ENCODE data around the gene MAP3K7.

DNA sequence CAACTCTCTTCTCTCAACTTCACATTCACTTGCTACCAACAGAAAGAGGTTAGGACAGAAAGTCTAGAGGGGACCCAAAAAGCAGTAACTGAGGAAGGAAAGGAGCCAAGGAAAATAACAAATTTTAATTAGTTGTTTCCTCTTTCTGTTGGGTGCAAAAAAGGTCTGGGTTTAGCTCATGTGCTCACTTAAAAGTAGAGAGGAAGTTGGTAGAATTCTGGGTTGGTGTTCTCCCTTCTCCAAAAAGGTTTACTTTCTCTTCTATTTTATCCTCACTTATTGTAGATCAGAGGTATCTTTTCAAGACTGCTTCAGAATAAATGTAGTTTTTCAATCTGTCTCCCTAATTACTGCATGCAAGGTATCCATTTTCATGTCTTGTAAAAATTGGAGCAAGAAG lies 42.8 kb downstream of the MAP3K7 start:
- TF ChIP-seq POLR2AphosphoS5 (IDR thresholded peaks at IDR 0.05; ENCODE audit: low read depth, low read length) (no peak), FOSL2 (CRISPR knock-in tag; IDR thresholded peaks at IDR 0.05) (no peak), ZBTB7A (CRISPR knock-in tag; IDR thresholded peaks at IDR 0.05) (no peak)
- TF ChIP-seq, protein P1, sequence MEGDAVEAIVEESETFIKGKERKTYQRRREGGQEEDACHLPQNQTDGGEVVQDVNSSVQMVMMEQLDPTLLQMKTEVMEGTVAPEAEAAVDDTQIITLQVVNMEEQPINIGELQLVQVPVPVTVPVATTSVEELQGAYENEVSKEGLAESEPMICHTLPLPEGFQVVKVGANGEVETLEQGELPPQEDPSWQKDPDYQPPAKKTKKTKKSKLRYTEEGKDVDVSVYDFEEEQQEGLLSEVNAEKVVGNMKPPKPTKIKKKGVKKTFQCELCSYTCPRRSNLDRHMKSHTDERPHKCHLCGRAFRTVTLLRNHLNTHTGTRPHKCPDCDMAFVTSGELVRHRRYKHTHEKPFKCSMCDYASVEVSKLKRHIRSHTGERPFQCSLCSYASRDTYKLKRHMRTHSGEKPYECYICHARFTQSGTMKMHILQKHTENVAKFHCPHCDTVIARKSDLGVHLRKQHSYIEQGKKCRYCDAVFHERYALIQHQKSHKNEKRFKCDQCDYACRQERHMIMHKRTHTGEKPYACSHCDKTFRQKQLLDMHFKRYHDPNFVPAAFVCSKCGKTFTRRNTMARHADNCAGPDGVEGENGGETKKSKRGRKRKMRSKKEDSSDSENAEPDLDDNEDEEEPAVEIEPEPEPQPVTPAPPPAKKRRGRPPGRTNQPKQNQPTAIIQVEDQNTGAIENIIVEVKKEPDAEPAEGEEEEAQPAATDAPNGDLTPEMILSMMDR (CRISPR knock-in tag; IDR thresholded peaks at IDR 0.05): no peak
